Mucosa of descending colon (tissue), 3 donors: ENCODE results near the gene HLA-DOB. TPM values are rescaled to one million over a fixed set of nuclear protein-coding genes. Genes with fewer than 3 reads are reported as not detected.

ENCODE experiments used
- ATAC-seq: fragments of 200-7000 bp; cut with Tn5 transposase; one replicate; pipeline ENCODE4 v1.9.1; 2020; ENCODE audit warnings: mild to moderate bottlenecking, moderate library complexity
- DNase-seq, 3 donors: peaks; one replicate each; pipeline ENCODE4 v3.0.0-alpha.2; 2020
- H3K36me3 ChIP-seq: fragments of 200-600 bp; one replicate; pipeline ENCODE4 v1.8.0; 2021; ENCODE audit warnings: low read depth, mild to moderate bottlenecking
- H3K4me1 ChIP-seq: fragments of 200-600 bp; one replicate; pipeline ENCODE4 v1.8.0; 2021; ENCODE audit warnings: low read depth, mild to moderate bottlenecking
- H3K4me3 ChIP-seq: fragments of 200-600 bp; one replicate; pipeline ENCODE4 v1.8.0; 2021; ENCODE audit warnings: mild to moderate bottlenecking
- H3K9me3 ChIP-seq: fragments of 200-600 bp; one replicate; pipeline ENCODE4 v1.8.0; 2021; ENCODE audit warnings: mild to moderate bottlenecking
- intact Hi-C, 2 donors: fragments of 100-400 bp; cut with DNase I in 1 of 2; cut with micrococcal nuclease in 1 of 2; formaldehyde crosslinking; loops; one replicate each; pipeline versions ENCODE4 v1.11.0 to v1.11.1; 2022; cut with DNase I, micrococcal nuclease
- total RNA-seq, 3 donors: library from RNA; stranded (reverse); fragmentation: NEBNext Ultra II Directional in 2 of 3; extraction: Animal tissue kit (Norgen Biotek cat#: 25700) in 2 of 3; gene quantifications; one replicate each; pipeline versions ENCODE4 v1.2.1 to v1.2.4, GENCODE V29; 2021 to 2023
- TF ChIP-seq, protein P1 (sequence below): fragments of 200-600 bp; IDR thresholded peaks from one replicate; pipeline ENCODE4 v1.8.0; 2022; ENCODE audit warnings: antibody characterized with exemption, mild to moderate bottlenecking
- donor health status: DM: no; HTN: no; CAD: no; lungs with moderate emphysema.
- donor health status: DM: no; HTN: no; CAD: no.
- donor health status: DM: no; HTN: yes; CAD: no.

The HLA-DOB gene
- total RNA-seq, 3 donors from 2014 or later = 0.38 to 0.87 TPM; not detected in 1

DNA sequence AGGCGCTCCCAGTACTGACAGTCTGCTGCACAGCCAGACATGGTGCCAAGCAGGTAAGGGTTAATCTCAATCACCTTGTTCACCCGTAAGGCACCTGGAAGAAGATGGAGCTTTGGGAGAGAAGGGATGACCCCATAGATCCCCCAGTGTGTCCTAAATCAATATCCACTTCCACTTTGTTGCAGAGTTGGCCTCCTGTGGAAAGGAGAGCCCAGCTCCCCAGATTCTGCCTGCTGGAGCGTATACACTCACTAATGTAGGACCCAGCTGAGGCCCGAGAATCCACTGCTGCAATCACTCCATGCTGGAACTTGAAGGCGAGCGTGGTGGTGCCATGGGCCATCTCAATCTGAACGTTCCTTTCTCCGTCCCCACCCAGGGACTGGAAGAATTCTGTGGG, 25.9 kb upstream of the HLA-DOB start:
- intact Hi-C loops = no loop called here
- ATAC-seq = no peak
- Histone ChIP-seq H3K36me3 (no peaks in the 10 kb centered on the region), H3K4me1 (peaks cover 24% of the 10 kb centered on the region), H3K4me3 (no peak overlapping the region), H3K9me3 (no peaks in the 10 kb centered on the region)
- TF ChIP-seq, protein P1, sequence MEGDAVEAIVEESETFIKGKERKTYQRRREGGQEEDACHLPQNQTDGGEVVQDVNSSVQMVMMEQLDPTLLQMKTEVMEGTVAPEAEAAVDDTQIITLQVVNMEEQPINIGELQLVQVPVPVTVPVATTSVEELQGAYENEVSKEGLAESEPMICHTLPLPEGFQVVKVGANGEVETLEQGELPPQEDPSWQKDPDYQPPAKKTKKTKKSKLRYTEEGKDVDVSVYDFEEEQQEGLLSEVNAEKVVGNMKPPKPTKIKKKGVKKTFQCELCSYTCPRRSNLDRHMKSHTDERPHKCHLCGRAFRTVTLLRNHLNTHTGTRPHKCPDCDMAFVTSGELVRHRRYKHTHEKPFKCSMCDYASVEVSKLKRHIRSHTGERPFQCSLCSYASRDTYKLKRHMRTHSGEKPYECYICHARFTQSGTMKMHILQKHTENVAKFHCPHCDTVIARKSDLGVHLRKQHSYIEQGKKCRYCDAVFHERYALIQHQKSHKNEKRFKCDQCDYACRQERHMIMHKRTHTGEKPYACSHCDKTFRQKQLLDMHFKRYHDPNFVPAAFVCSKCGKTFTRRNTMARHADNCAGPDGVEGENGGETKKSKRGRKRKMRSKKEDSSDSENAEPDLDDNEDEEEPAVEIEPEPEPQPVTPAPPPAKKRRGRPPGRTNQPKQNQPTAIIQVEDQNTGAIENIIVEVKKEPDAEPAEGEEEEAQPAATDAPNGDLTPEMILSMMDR = no peak
- DNase-seq = no peak

DNA sequence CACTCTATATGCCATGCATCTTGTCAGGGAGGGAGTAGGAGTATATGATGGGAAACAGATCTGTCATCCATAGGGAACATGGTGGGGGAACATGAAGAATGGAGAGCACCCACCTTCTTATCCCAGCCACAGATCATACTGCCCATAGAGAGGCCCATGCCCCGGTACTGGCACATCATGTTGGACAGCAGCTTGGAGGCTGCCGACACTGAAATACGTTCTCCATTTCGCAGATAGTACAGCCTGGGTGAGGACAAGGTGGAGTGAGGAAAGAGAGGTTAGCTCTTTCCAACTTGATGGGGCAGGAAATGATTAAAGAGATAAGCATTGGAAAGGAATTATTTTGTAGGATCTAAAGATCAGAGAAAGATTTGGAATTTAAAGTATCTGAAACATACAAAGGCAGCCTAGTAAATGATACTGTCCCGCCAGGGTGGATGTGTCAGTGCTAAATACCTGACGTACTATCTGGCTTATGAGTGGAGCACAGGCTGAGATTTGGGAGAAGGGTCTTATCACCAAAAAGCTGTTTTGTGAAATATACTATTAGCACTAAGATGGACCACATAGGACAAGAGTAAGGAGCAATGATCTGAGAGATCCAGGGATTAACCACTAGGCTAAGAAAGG, 25.3 kb upstream of the HLA-DOB start:
- no peak for ATAC-seq
- DNase-seq = no peak
- intact Hi-C loops = no loop called here
- no peak overlapping the region for H3K4me3 ChIP-seq
- TF ChIP-seq, protein P1 = no peak
- H3K4me1 ChIP-seq = peaks cover 28% of the 10 kb centered on the region
- H3K9me3 ChIP-seq = no peaks in the 10 kb centered on the region
- H3K36me3 ChIP-seq = no peaks in the 10 kb centered on the region

DNA sequence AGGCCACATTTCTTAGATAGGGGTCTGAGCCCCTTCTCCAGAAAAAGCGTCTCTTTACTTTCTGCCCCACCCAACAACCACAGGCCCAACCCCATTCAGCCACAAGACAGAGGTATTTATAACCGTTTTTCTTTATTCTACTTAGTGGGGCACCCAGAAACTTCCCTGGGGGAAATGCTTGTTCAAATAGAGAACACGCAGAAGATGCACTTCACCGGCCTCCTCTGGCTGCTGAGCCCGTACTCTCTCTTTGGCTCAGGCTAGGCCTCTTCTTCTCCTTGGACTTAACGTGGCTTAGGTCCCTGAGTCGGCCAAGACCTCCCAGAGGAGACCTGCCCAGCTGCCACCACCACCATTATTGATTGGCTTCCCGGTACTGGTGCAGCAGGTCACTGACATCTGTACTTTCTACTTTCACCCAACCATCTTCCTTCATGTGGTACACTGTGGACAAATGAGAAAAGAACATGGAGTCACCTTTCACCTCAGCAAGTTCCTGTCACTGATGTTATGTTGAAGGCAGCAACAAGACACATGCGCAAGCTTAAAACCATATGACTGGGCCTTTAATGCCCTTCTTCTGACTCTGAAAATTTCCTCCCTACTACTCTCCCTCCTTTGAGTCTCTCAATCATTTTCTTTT, 23.9 kb upstream of the HLA-DOB start:
- Histone ChIP-seq H3K4me3 (no peak overlapping the region), H3K9me3 (no peaks in the 10 kb centered on the region), H3K36me3 (no peaks in the 10 kb centered on the region), H3K4me1 (peaks cover 28% of the 10 kb centered on the region)
- intact Hi-C loops = no loop called here
- no peak for DNase-seq
- TF ChIP-seq, protein P1 = no peak
- ATAC-seq = no peak

DNA sequence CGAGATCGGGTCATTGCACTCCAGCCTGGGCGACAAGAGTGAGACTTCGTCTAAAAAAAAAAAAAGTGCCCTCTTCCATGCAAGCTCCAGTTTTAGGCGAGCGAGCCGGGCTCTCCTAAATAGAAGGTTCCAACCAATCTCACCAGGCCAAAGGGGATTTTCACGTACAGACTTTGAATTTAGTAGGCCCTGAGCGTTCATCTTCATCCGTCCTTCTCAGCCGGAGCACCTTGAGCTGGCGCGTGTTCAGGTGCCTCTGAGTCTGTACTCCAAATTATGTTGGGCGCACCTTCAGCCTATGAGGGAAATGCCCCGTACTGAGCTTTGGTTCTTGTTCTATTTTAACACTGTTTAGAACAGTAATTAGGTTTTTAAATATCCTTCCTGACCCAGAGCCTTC, 22.6 kb upstream of the HLA-DOB start:
- TF ChIP-seq, protein P1 = no peak
- ATAC-seq (no peak), DNase-seq (no peak)
- Histone ChIP-seq H3K4me3 (no peak overlapping the region), H3K9me3 (no peaks in the 10 kb centered on the region), H3K36me3 (no peaks in the 10 kb centered on the region), H3K4me1 (peaks cover 24% of the 10 kb centered on the region)
- intact Hi-C loops = loop anchor here in 1 of 2 donors (2.0 kb wide), 1 partner anchor 29 kb away; no protein-coding TSS in a partner anchor

DNA sequence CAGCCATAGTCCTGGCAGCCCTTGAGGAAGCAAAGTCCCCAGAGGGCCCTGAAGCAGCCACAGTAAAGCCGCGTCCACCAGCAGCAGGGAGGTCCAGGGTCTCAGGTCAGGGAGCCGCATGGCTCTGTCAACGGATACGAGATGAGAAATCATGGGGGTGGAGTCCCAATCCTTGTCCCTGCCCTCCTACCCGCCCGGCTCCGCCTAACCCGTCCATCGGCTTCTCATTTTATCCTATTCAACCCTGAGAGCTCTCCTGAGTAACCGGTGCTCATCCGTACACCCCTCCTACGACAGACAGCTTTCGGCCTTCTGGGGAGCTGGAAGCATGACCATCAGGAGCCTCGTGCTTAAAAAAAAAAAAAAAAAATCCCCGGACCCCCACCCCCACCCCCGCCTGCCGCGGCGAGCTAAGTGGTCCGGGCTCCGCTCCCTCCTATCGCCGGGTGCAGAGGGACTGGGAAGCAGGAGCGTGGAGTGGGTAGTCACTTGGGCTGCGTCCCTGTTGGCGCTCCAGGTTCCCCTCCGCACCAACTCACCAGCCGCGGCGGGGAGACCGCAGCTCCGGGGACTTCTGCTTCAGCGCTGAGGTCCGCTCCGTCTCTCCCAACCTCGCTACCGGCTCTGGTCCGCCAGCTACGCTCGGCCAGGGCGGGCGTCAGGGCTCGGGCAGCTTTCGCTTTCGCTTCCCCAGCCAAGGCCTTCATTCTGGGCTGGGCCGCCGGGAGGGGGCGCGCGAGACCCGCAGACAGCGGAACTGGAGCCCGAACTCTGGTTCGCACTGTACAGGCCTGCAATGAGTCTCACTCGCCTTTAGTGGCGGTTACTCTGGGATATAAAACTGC, 21.5 kb upstream of the HLA-DOB start, which contains the start of gene TAP2:
TSS of gene TAP2 (minus strand) at position 626 of the 845 bp plus-strand sequence. CDS start at position 120, 506 bp downstream.
- Histone ChIP-seq H3K36me3 (no peaks in the 10 kb centered on the region), H3K9me3 (no peaks in the 10 kb centered on the region), H3K4me1 (peaks cover 24% of the 10 kb centered on the region), H3K4me3 (peak within 1 kb of the TSS; percentile 42)
- intact Hi-C loops = loop anchor here in 1 of 2 donors (2.0 kb wide), 1 partner anchor 30 kb away; no protein-coding TSS in a partner anchor
- ATAC-seq (peak; percentile 96), DNase-seq (peak; percentile 97 to 99 (median 99))
- TF ChIP-seq, protein P1 = peak; percentile 97
